HepG2 (cell line): ENCODE results near the gene RIPOR1. TPM values are rescaled to one million over a fixed set of nuclear protein-coding genes. Genes with fewer than 3 reads are reported as not detected.
A peak's percentile ranks its signal among the peaks of the same experiment; 100 is the strongest.

Experiments
- EED ChIP-seq: sonication (generic); formaldehyde crosslinking; IDR thresholded peaks from 2 replicates; pipeline ENCODE4 v1.5.0; 2020; ENCODE audit warnings: mild to moderate bottlenecking, missing genetic modification reagents
- HNRNPK ChIP-seq: fragments of 200-400 bp; formaldehyde crosslinking; IDR thresholded peaks from 2 replicates; pipeline ENCODE4 v1.6.1; 2018; ENCODE audit warnings: low read length, low read depth, moderate library complexity, mild to moderate bottlenecking; ENCODE audit not compliant: poor library complexity, severe bottlenecking
- MED13 ChIP-seq: sonication (generic); formaldehyde crosslinking; IDR thresholded peaks from 2 replicates; pipeline ENCODE4 v1.5.0; 2020; ENCODE audit warnings: missing genetic modification reagents
- MTF2 ChIP-seq: sonication (generic); formaldehyde crosslinking; IDR thresholded peaks from 2 replicates; pipeline ENCODE4 v1.5.0; 2020; ENCODE audit warnings: missing genetic modification reagents, borderline replicate concordance
- POLR2A ChIP-seq, 2 experiments: IDR thresholded peaks; 2 replicates each; pipeline ENCODE4 v1.6.1; 2011; ENCODE audit warnings: low read depth in 2 of 2, low read length in 2 of 2, mild to moderate bottlenecking in 1 of 2, moderate library complexity in 1 of 2; ENCODE audit not compliant: insufficient read depth in 1 of 2
- SYNCRIP ChIP-seq: fragments of 200-400 bp; formaldehyde crosslinking; IDR thresholded peaks from 2 replicates; pipeline ENCODE4 v1.6.1; 2018; ENCODE audit warnings: mild to moderate bottlenecking, low read depth, low read length; ENCODE audit not compliant: insufficient read depth
- ZBTB7B ChIP-seq: sonication (generic); formaldehyde crosslinking; IDR thresholded peaks from 2 replicates; pipeline ENCODE4 v1.4.0; 2020; ENCODE audit warnings: missing genetic modification reagents
- ZNF274 ChIP-seq: sonication (generic); formaldehyde crosslinking; IDR thresholded peaks from 2 replicates; pipeline ENCODE4 v1.5.1; 2020; ENCODE audit warnings: mild to moderate bottlenecking, missing genetic modification reagents
- ZNF296 ChIP-seq: sonication (generic); formaldehyde crosslinking; conservative IDR thresholded peaks from 2 replicates; pipeline ENCODE4 v1.5.0; 2020; ENCODE audit warnings: mild to moderate bottlenecking, missing genetic modification reagents
- ZNF572 ChIP-seq: sonication (generic); formaldehyde crosslinking; IDR thresholded peaks from 2 replicates; pipeline ENCODE4 v1.5.1; 2020; ENCODE audit warnings: mild to moderate bottlenecking, missing genetic modification reagents
- ZNF629 ChIP-seq: sonication (generic); formaldehyde crosslinking; conservative IDR thresholded peaks from 2 replicates; pipeline ENCODE4 v1.5.0; 2020; ENCODE audit warnings: missing genetic modification reagents
- polyA plus RNA-seq, 8 experiments: library from polyadenylated mRNA; depleted of rRNA in 3 of 8; stranded (reverse) in 7 of 8; unstranded in 1 of 8; fragments of >200 nt; fragmentation: Illumina TruSeq in 4 of 8; extraction: Trizol in 4 of 8; gene quantifications; 2 replicates each; pipeline versions ENCODE4 v1.2.1 to v1.2.3, GENCODE V29; 2011 to 2016; ENCODE audit warnings: low read depth in 4 of 8, missing spikeins in 1 of 8, mixed read lengths in 1 of 8; ENCODE audit not compliant: insufficient read depth in 1 of 8
- total RNA-seq, 5 experiments: library from RNA; depleted of rRNA; stranded (reverse); fragments of >200 nt; fragmentation: Illumina TruSeq; extraction: Trizol; gene quantifications; 2 replicates each; pipeline ENCODE4 v1.2.3, GENCODE V29; 2016; ENCODE audit warnings: low read depth in 1 of 5
- TF ChIP-seq, protein P1 (sequence below): sonication (generic); formaldehyde crosslinking; IDR thresholded peaks from 2 replicates; pipeline ENCODE4 v1.8.0; 2022; ENCODE audit warnings: mild to moderate bottlenecking, missing genetic modification reagents, moderate library complexity
- TF ChIP-seq, protein P2 (sequence below): sonication (generic); formaldehyde crosslinking; IDR thresholded peaks from 2 replicates; pipeline ENCODE4 v1.8.1; 2023; ENCODE audit warnings: mild to moderate bottlenecking, missing genetic modification reagents, borderline replicate concordance
- TF ChIP-seq, protein P3 (sequence below): sonication (generic); formaldehyde crosslinking; IDR thresholded peaks from 2 replicates; pipeline ENCODE4 v1.4.0; 2020; ENCODE audit warnings: mild to moderate bottlenecking, missing genetic modification reagents
- TF ChIP-seq, protein P4 (sequence below): sonication (generic); formaldehyde crosslinking; IDR thresholded peaks from 2 replicates; pipeline ENCODE4 v1.8.1; 2023; ENCODE audit warnings: mild to moderate bottlenecking, missing genetic modification reagents
- TF ChIP-seq, protein P5 (sequence below): sonication (generic); formaldehyde crosslinking; conservative IDR thresholded peaks from 2 replicates; pipeline ENCODE4 v1.4.0; 2020; ENCODE audit warnings: missing genetic modification reagents
- TF ChIP-seq, protein P6 (sequence below): sonication (generic); formaldehyde crosslinking; IDR thresholded peaks from 2 replicates; pipeline ENCODE4 v1.8.0; 2022; ENCODE audit warnings: missing genetic modification reagents, mild to moderate bottlenecking, moderate library complexity, borderline replicate concordance
- TF ChIP-seq, protein P7 (sequence below): sonication (generic); formaldehyde crosslinking; IDR thresholded peaks from 2 replicates; pipeline ENCODE4 v1.8.1; 2023; ENCODE audit warnings: missing genetic modification reagents, inconsistent platforms, borderline replicate concordance
- TF ChIP-seq, protein P8 (sequence below): IDR thresholded peaks from 2 replicates; pipeline ENCODE4 v1.6.1; 2016; ENCODE audit warnings: mild to moderate bottlenecking, missing biosample characterization, missing genetic modification reagents

RIPOR1 gene
- total and polyA plus RNA-seq, 2 of the 13 experiments (the other 11 are each of a cell fraction or from before 2014, with no cell fraction given) = 4.6 to 8.1 TPM

DNA sequence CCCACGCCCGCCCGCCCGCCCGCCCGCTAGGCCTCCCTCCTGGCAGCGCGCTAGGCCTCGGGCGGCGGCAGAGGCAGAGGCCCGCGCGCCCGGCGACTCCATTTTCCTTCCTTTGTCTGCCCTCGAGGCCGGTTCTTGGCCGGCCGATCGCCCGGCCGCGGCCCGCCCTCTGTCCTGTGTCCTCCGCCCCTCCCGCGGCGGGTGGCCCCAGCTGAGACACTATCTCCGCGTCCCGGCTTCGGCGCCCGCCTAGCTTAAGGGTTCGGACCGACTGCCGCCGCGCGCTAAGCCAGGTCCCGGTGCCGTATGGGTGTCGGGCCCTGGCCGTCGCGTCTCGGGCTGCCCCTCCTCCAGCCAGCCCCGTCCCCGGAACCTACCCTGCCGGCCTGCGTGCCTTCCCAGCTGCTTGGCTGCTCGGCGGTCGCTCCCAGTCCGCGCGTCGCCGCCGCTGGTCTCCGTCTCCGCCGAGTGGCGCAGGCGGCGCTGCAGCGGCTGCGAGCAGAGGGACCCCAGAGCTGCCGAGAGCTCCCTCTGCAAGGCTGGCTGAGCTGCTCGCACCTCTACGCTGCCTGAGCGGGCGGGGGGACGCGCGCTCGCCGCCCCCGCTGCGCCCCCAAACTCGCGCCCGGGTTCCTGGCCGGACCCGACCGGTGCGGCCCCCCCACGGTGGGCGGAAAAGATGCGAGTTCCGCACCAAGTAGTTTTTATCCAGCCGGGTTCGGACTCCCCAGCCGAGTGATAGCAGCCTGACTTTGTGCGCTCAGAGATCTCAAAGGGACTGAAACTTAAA lies 34.5 kb downstream of the RIPOR1 start (continued):
- TF ChIP-seq, protein P1, sequence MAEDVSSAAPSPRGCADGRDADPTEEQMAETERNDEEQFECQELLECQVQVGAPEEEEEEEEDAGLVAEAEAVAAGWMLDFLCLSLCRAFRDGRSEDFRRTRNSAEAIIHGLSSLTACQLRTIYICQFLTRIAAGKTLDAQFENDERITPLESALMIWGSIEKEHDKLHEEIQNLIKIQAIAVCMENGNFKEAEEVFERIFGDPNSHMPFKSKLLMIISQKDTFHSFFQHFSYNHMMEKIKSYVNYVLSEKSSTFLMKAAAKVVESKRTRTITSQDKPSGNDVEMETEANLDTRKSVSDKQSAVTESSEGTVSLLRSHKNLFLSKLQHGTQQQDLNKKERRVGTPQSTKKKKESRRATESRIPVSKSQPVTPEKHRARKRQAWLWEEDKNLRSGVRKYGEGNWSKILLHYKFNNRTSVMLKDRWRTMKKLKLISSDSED = no peak
- TF ChIP-seq ZNF296 (CRISPR knock-in tag) (0 out of 2 replicates have a peak, but pooled peaks have one; percentile 35), HNRNPK (peak; percentile 66), EED (peak; percentile 96), SYNCRIP (no peak), POLR2A (IDR thresholded peaks at IDR 0.05; ENCODE audit: insufficient read depth in 1 of 2, low read depth in 2 of 2, low read length in 2 of 2) (peak; percentile 44 to 69; a peak in 3 of 4 replicates), ZNF274 (CRISPR knock-in tag) (peak; percentile 78; the same call in 1 of the 2 replicates), ZNF629 (no peak), MTF2 (peak; percentile 47; the same call in 1 of the 2 replicates), ZNF572 (no peak), MED13 (CRISPR knock-in tag) (peak; percentile 46), ZBTB7B (peak; percentile 85)
- TF ChIP-seq, protein P2, sequence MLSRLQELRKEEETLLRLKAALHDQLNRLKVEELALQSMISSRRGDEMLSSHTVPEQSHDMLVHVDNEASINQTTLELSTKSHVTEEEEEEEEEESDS (CRISPR knock-in tag) = no peak
- TF ChIP-seq, protein P3, sequence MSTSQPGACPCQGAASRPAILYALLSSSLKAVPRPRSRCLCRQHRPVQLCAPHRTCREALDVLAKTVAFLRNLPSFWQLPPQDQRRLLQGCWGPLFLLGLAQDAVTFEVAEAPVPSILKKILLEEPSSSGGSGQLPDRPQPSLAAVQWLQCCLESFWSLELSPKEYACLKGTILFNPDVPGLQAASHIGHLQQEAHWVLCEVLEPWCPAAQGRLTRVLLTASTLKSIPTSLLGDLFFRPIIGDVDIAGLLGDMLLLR = no peak
- TF ChIP-seq, protein P4, sequence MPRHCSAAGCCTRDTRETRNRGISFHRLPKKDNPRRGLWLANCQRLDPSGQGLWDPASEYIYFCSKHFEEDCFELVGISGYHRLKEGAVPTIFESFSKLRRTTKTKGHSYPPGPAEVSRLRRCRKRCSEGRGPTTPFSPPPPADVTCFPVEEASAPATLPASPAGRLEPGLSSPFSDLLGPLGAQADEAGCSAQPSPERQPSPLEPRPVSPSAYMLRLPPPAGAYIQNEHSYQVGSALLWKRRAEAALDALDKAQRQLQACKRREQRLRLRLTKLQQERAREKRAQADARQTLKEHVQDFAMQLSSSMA (CRISPR knock-in tag) = peak; percentile 50; the same call in 1 of the 2 replicates
- TF ChIP-seq, protein P5, sequence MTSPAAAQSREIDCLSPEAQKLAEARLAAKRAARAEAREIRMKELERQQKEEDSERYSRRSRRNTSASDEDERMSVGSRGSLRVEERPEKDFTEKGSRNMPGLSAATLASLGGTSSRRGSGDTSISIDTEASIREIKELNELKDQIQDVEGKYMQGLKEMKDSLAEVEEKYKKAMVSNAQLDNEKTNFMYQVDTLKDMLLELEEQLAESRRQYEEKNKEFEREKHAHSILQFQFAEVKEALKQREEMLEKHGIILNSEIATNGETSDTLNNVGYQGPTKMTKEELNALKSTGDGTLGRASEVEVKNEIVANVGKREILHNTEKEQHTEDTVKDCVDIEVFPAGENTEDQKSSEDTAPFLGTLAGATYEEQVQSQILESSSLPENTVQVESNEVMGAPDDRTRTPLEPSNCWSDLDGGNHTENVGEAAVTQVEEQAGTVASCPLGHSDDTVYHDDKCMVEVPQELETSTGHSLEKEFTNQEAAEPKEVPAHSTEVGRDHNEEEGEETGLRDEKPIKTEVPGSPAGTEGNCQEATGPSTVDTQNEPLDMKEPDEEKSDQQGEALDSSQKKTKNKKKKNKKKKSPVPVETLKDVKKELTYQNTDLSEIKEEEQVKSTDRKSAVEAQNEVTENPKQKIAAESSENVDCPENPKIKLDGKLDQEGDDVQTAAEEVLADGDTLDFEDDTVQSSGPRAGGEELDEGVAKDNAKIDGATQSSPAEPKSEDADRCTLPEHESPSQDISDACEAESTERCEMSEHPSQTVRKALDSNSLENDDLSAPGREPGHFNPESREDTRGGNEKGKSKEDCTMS (CRISPR knock-in tag) = no peak
- TF ChIP-seq, protein P6, sequence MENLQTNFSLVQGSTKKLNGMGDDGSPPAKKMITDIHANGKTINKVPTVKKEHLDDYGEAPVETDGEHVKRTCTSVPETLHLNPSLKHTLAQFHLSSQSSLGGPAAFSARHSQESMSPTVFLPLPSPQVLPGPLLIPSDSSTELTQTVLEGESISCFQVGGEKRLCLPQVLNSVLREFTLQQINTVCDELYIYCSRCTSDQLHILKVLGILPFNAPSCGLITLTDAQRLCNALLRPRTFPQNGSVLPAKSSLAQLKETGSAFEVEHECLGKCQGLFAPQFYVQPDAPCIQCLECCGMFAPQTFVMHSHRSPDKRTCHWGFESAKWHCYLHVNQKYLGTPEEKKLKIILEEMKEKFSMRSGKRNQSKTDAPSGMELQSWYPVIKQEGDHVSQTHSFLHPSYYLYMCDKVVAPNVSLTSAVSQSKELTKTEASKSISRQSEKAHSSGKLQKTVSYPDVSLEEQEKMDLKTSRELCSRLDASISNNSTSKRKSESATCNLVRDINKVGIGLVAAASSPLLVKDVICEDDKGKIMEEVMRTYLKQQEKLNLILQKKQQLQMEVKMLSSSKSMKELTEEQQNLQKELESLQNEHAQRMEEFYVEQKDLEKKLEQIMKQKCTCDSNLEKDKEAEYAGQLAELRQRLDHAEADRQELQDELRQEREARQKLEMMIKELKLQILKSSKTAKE (CRISPR knock-in tag) = peak; percentile 55; the same call in 1 of the 2 replicates
- TF ChIP-seq, protein P7, sequence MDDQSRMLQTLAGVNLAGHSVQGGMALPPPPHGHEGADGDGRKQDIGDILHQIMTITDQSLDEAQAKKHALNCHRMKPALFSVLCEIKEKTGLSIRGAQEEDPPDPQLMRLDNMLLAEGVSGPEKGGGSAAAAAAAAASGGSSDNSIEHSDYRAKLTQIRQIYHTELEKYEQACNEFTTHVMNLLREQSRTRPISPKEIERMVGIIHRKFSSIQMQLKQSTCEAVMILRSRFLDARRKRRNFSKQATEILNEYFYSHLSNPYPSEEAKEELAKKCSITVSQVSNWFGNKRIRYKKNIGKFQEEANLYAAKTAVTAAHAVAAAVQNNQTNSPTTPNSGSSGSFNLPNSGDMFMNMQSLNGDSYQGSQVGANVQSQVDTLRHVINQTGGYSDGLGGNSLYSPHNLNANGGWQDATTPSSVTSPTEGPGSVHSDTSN (CRISPR knock-in tag) = no peak
- TF ChIP-seq, protein P8, sequence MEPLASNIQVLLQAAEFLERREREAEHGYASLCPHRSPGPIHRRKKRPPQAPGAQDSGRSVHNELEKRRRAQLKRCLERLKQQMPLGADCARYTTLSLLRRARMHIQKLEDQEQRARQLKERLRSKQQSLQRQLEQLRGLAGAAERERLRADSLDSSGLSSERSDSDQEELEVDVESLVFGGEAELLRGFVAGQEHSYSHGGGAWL (CRISPR knock-in tag) = peak; percentile 77; the same call in 1 of the 2 replicates
